PC-9 (cell line): ENCODE measurements around the gene FAM81A.

ENCODE experiments used
- EZH2 ChIP-seq: fragments of 200-600 bp; sonication (generic); IDR thresholded peaks from 2 replicates; pipeline ENCODE4 v1.8.0; 2017; ENCODE audit warnings: antibody characterized with exemption, low read depth
- TF ChIP-seq, protein P1 (sequence below): fragments of 200-600 bp; sonication (generic); conservative IDR thresholded peaks from 2 replicates; pipeline ENCODE4 v1.6.1; 2017; ENCODE audit warnings: mixed run types, antibody characterized with exemption, mild to moderate bottlenecking, moderate library complexity

DNA sequence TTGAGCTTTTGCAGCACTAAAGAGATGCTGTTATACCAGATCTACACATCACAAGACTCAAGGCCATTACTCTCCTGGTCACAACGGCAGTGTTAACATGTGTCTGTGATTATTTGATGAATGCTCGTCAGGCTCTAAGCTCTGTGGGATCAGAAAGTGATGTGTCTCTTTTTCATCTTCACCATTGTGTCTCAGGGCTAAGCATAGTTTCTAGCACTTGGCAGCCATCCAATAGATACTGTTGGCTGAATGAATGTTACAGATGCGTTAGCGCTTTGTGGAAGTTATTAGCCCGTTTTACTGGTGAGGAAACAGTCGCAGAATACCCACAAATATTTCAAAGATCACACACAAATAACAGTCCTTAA lies 1.2 kb upstream of the FAM81A start:
- TF ChIP-seq, protein P1, sequence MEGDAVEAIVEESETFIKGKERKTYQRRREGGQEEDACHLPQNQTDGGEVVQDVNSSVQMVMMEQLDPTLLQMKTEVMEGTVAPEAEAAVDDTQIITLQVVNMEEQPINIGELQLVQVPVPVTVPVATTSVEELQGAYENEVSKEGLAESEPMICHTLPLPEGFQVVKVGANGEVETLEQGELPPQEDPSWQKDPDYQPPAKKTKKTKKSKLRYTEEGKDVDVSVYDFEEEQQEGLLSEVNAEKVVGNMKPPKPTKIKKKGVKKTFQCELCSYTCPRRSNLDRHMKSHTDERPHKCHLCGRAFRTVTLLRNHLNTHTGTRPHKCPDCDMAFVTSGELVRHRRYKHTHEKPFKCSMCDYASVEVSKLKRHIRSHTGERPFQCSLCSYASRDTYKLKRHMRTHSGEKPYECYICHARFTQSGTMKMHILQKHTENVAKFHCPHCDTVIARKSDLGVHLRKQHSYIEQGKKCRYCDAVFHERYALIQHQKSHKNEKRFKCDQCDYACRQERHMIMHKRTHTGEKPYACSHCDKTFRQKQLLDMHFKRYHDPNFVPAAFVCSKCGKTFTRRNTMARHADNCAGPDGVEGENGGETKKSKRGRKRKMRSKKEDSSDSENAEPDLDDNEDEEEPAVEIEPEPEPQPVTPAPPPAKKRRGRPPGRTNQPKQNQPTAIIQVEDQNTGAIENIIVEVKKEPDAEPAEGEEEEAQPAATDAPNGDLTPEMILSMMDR = no peak
- no peak for TF ChIP-seq EZH2
